ENCODE data around the gene NTSR2. TPM values are rescaled to one million over a fixed set of nuclear protein-coding genes. Genes with fewer than 3 reads are reported as not detected.

NTSR2 gene
- total and polyA plus RNA-seq, 4 donors: not detected

- no peak for DNase-seq (ENCODE audit: low spot score)
- H3K27ac ChIP-seq (ENCODE audit: low read depth in 1 of 2, low read length in 2 of 2): no peak overlapping the region
- H3K9ac ChIP-seq (ENCODE audit: low read depth in 1 of 2, low read length in 2 of 2): no peak overlapping the region
- no peaks in the 10 kb centered on the region for H3K27me3 ChIP-seq (ENCODE audit: control insufficient read depth in 4 of 4, insufficient read depth in 4 of 4, low read length in 3 of 4)
- no peak for TF ChIP-seq RAD21 (IDR thresholded peaks at IDR 0.05)
- no peak for TF ChIP-seq MAX (IDR thresholded peaks at IDR 0.05)
- no peak for TF ChIP-seq YY1 (IDR thresholded peaks at IDR 0.05)
- no peak for TF ChIP-seq RXRA (IDR thresholded peaks at IDR 0.05)
- TF ChIP-seq NR2F2 (IDR thresholded peaks at IDR 0.05): no peak
- no peak for TF ChIP-seq FOXA2 (IDR thresholded peaks at IDR 0.05)
- no peak for TF ChIP-seq FOXA1 (IDR thresholded peaks at IDR 0.05)
- no peak for TF ChIP-seq HNF4G (IDR thresholded peaks at IDR 0.05)
- TF ChIP-seq HNF4A (conservative IDR thresholded peaks at IDR 0.05): no peak
- no peak for TF ChIP-seq TAF1 (conservative IDR thresholded peaks at IDR 0.05)
- TF ChIP-seq CTCF (IDR thresholded peaks at IDR 0.05; ENCODE audit: low read depth, low read length, missing input control): no peak
- H3K9me3 ChIP-seq (ENCODE audit: control insufficient read depth in 4 of 4, low read length in 3 of 4): no peaks in the 10 kb centered on the region
- peaks cover 0 to 14% (median 2%) of the 10 kb centered on the region in 4 donors for H3K4me1 ChIP-seq (ENCODE audit: control insufficient read depth in 4 of 4, insufficient read depth in 4 of 4, low read length in 3 of 4)
- 94% methylated on average over 8 of the region's 8 CpGs for WGBS
- no peak overlapping the region for H3K4me3 ChIP-seq (ENCODE audit: low read depth in 1 of 3, low read length in 3 of 3)
- H3K36me3 ChIP-seq (ENCODE audit: control insufficient read depth in 4 of 4, insufficient read depth in 3 of 4, low read depth in 1 of 4, low read length in 3 of 4): no peaks in the 10 kb centered on the region
These were observed 39.3 kb upstream of the NTSR2 start for GRCh38 chr2:11709293-11709692.

DNA sequence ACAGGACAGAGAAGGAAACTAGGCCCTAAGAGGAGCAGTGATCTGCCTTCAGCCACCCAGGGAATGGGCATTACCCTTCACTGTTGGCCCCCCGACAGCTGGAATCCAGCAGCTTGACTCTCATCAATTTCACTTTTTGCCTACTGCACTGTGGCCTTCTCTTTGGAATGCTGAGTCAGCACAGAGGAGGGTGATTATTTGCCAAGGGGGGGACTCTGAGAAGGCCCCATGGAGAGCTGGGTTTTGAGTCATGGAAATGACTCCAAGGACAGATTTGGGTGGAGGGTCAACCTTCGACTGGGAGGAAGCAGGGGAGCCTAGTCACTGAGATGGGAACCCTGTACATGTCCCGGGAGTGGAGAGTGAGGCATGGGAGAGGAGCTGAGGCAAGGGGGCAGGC lies 38.1 kb upstream of the NTSR2 start:
- WGBS: 64% methylated on average over 3 of the region's 3 CpGs
- TF ChIP-seq TAF1 (conservative IDR thresholded peaks at IDR 0.05) (no peak), REST (IDR thresholded peaks at IDR 0.05) (no peak)
- DNase-seq (ENCODE audit: low spot score): no peak
- Histone ChIP-seq H3K36me3 (ENCODE audit: control insufficient read depth in 4 of 4, insufficient read depth in 3 of 4, low read depth in 1 of 4, low read length in 3 of 4) (no peaks in the 10 kb centered on the region), H3K4me3 (ENCODE audit: low read depth in 1 of 3, low read length in 3 of 3) (no peak overlapping the region), H3K4me1 (ENCODE audit: control insufficient read depth in 4 of 4, insufficient read depth in 4 of 4, low read length in 3 of 4) (peaks cover 0 to 14% (median 2%) of the 10 kb centered on the region in 4 donors), H3K27me3 (ENCODE audit: control insufficient read depth in 4 of 4, insufficient read depth in 4 of 4, low read length in 3 of 4) (no peaks in the 10 kb centered on the region), H3K9me3 (ENCODE audit: control insufficient read depth in 4 of 4, low read length in 3 of 4) (no peaks in the 10 kb centered on the region), H3K27ac (ENCODE audit: low read depth in 1 of 2, low read length in 2 of 2) (no peak overlapping the region), H3K9ac (ENCODE audit: low read depth in 1 of 2, low read length in 2 of 2) (no peak overlapping the region)

DNA sequence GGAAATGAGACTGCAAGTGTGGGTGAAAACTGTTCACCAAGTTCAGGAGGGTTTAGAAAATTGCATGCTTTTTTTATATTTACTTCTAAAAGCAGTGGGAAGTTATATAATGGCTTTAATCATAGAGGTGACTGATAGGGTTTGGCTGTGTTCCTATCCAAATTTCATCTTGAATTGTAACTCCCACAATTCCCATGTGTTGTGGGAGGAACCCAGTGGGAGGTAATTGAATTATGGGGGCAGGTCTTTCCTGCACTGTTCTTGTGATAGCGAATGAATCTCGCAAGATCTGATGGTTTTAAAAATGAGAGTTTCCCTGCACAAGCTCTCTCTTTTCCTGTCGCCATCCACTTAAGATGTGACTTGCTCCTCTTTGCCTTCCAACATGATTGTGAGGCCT lies 35.7 kb upstream of the NTSR2 start:
- H3K27ac ChIP-seq (ENCODE audit: low read depth in 1 of 2, low read length in 2 of 2): no peak overlapping the region
- H3K9ac ChIP-seq (ENCODE audit: low read depth in 1 of 2, low read length in 2 of 2): no peak overlapping the region
- WGBS: 97% methylated on average over 3 of the region's 3 CpGs
- no peaks in the 10 kb centered on the region for H3K36me3 ChIP-seq (ENCODE audit: control insufficient read depth in 4 of 4, insufficient read depth in 3 of 4, low read depth in 1 of 4, low read length in 3 of 4)
- no peak overlapping the region for H3K4me3 ChIP-seq (ENCODE audit: low read depth in 1 of 3, low read length in 3 of 3)
- peaks cover 0 to 9% (median 2%) of the 10 kb centered on the region in 4 donors for H3K4me1 ChIP-seq (ENCODE audit: control insufficient read depth in 4 of 4, insufficient read depth in 4 of 4, low read length in 3 of 4)
- H3K9me3 ChIP-seq (ENCODE audit: control insufficient read depth in 4 of 4, low read length in 3 of 4): no peaks in the 10 kb centered on the region
- no peak for DNase-seq (ENCODE audit: low spot score)
- H3K27me3 ChIP-seq (ENCODE audit: control insufficient read depth in 4 of 4, insufficient read depth in 4 of 4, low read length in 3 of 4): no peaks in the 10 kb centered on the region
- TF ChIP-seq HNF4A (conservative IDR thresholded peaks at IDR 0.05): no peak
- no peak for TF ChIP-seq JUND (IDR thresholded peaks at IDR 0.05)
- TF ChIP-seq GABPA (IDR thresholded peaks at IDR 0.05 in 1 of 2, conservative IDR thresholded peaks at IDR 0.05 in 1 of 2): no peak
- no peak for TF ChIP-seq ATF3 (IDR thresholded peaks at IDR 0.05)
- TF ChIP-seq FOXA1 (IDR thresholded peaks at IDR 0.05): no peak
- TF ChIP-seq CTCF (IDR thresholded peaks at IDR 0.05; ENCODE audit: low read depth, low read length, missing input control): no peak
- no peak for TF ChIP-seq EGR1 (IDR thresholded peaks at IDR 0.05; ENCODE audit: low read depth in 2 of 2)
- no peak for TF ChIP-seq RXRA (IDR thresholded peaks at IDR 0.05)
- no peak for TF ChIP-seq NR2F2 (IDR thresholded peaks at IDR 0.05)
- TF ChIP-seq FOXA2 (IDR thresholded peaks at IDR 0.05): no peak
- no peak for TF ChIP-seq MAX (IDR thresholded peaks at IDR 0.05)
- no peak for TF ChIP-seq TAF1 (conservative IDR thresholded peaks at IDR 0.05)
